T-helper 1 cell treated with Interleukin-12 subunit alpha and Interleukin-12 subunit beta and Interleukin-4 antibody, amounts not matched to agents 30 μg/mL and 1 μg/mL, for 36 hours (primary cell): ENCODE results near the gene EXOSC2.

Source experiments
- H3K27ac Mint-ChIP-seq: one replicate; pipeline ENCODE4 v1.8.0; 2021; ENCODE audit warnings: mild to moderate bottlenecking, mixed read lengths
- H3K27me3 Mint-ChIP-seq: one replicate; pipeline ENCODE4 v1.8.0; 2021; ENCODE audit warnings: low read depth, mixed read lengths
- H3K36me3 Mint-ChIP-seq: one replicate; pipeline ENCODE4 v1.8.0; 2021; ENCODE audit warnings: low read depth, mixed read lengths
- H3K4me1 Mint-ChIP-seq: one replicate; pipeline ENCODE4 v1.8.0; 2021; ENCODE audit warnings: low read depth, mixed read lengths
- H3K4me3 Mint-ChIP-seq: one replicate; pipeline ENCODE4 v1.8.0; 2021; ENCODE audit warnings: mild to moderate bottlenecking, moderate library complexity, mixed read lengths
- H3K9me3 Mint-ChIP-seq: one replicate; pipeline ENCODE4 v1.8.0; 2021; ENCODE audit warnings: mixed read lengths

Gene EXOSC2

DNA sequence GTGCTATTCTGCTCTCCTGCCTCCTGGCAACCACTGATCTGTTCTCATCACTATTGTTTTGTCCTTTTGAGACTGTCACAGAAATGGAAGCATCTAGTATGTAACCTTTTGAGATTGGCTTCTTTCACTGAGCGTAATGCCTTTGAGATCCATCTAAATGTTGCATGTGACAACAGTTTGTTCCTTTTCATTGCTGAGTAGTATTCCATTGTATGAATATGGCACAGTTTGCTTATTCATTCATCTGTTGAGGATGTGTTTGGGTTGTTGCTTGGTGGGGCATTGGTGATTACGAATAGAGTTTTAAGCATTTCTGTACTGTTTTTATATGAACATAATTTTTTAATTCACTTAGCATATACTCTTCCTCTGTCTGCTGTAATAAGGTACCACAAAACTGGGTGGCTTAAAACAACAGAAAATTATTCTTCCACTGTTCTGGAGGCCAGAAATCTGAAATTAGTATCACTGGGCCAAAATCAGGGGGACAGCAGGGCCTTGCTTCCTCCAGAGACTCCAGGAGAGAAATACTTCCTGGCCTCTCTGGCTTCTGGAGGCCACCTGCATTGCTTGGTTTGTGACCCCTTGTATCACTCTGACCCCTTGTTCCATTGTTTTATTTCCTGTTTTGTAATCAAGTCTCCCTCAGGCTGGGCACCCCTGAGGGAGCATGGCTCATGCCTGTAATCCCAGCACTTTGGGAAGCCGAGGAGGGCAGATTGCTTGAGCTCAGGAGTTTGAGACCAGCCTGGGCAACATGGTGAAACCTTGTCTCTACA lies 53.0 kb downstream of the EXOSC2 start:
- no peaks in the 10 kb centered on the region for H3K4me1 Mint-ChIP-seq
- H3K27me3 Mint-ChIP-seq = no peaks in the 10 kb centered on the region
- H3K9me3 Mint-ChIP-seq = no peaks in the 10 kb centered on the region
- H3K4me3 Mint-ChIP-seq = no peak overlapping the region
- no peak overlapping the region for H3K27ac Mint-ChIP-seq
- no peaks in the 10 kb centered on the region for H3K36me3 Mint-ChIP-seq

DNA sequence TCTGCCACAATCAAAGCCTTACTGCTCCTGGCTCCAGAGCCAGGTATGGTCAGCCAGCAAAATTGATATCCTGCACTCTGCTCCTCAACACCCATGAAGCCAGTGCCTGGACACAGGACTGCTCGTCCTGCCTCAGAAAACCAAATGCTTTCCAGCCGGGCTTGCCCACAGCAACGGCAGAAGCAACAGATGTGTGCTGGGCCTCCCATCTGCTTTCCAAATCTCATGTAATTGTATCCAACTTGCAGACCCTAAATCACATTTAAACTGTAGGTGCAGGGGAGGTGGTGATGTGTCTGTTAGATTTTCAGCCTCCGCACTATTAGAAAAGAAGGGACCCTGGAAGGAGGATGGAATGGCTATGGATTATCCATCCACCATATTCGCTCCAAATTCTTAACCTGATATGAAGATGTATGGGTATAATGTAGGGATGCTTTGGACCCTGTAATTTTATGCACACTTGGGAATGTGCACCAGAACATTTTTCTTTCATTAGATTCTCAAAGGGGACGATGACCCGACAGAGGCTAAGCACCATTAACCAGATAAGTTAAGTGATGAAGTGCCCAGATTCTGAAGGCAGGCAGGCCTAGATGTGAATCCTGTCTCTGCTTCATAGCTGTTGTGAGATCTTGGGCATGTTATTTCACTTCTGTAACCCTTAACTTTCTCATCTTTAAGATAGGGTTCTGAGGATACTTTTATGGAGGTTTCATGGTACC lies 58.2 kb downstream of the EXOSC2 start:
- Mint-ChIP-seq H3K27me3 (no peaks in the 10 kb centered on the region), H3K4me1 (peaks cover 2% of the 10 kb centered on the region), H3K9me3 (no peaks in the 10 kb centered on the region), H3K27ac (no peak overlapping the region), H3K4me3 (no peak overlapping the region), H3K36me3 (no peaks in the 10 kb centered on the region)
